ENCODE data around the gene LMF1.

GRCh38 chr16:922051-922450, 48.7 kb downstream of the LMF1 start:
- TF ChIP-seq POLR2A (IDR thresholded peaks at IDR 0.05; ENCODE audit: borderline replicate concordance, extremely low read depth, insufficient read depth, insufficient read length), result no peak
- TF ChIP-seq, protein P1, sequence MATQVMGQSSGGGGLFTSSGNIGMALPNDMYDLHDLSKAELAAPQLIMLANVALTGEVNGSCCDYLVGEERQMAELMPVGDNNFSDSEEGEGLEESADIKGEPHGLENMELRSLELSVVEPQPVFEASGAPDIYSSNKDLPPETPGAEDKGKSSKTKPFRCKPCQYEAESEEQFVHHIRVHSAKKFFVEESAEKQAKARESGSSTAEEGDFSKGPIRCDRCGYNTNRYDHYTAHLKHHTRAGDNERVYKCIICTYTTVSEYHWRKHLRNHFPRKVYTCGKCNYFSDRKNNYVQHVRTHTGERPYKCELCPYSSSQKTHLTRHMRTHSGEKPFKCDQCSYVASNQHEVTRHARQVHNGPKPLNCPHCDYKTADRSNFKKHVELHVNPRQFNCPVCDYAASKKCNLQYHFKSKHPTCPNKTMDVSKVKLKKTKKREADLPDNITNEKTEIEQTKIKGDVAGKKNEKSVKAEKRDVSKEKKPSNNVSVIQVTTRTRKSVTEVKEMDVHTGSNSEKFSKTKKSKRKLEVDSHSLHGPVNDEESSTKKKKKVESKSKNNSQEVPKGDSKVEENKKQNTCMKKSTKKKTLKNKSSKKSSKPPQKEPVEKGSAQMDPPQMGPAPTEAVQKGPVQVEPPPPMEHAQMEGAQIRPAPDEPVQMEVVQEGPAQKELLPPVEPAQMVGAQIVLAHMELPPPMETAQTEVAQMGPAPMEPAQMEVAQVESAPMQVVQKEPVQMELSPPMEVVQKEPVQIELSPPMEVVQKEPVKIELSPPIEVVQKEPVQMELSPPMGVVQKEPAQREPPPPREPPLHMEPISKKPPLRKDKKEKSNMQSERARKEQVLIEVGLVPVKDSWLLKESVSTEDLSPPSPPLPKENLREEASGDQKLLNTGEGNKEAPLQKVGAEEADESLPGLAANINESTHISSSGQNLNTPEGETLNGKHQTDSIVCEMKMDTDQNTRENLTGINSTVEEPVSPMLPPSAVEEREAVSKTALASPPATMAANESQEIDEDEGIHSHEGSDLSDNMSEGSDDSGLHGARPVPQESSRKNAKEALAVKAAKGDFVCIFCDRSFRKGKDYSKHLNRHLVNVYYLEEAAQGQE (IDR thresholded peaks at IDR 0.05; ENCODE audit: low read depth), result no peak
- no peak for TF ChIP-seq CEBPB (IDR thresholded peaks at IDR 0.05; ENCODE audit: low read depth)
- TF ChIP-seq EGR1 (IDR thresholded peaks at IDR 0.05; ENCODE audit: low read depth), result no peak
- TF ChIP-seq, protein P2, sequence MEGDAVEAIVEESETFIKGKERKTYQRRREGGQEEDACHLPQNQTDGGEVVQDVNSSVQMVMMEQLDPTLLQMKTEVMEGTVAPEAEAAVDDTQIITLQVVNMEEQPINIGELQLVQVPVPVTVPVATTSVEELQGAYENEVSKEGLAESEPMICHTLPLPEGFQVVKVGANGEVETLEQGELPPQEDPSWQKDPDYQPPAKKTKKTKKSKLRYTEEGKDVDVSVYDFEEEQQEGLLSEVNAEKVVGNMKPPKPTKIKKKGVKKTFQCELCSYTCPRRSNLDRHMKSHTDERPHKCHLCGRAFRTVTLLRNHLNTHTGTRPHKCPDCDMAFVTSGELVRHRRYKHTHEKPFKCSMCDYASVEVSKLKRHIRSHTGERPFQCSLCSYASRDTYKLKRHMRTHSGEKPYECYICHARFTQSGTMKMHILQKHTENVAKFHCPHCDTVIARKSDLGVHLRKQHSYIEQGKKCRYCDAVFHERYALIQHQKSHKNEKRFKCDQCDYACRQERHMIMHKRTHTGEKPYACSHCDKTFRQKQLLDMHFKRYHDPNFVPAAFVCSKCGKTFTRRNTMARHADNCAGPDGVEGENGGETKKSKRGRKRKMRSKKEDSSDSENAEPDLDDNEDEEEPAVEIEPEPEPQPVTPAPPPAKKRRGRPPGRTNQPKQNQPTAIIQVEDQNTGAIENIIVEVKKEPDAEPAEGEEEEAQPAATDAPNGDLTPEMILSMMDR (IDR thresholded peaks at IDR 0.05 in 2 of 3, conservative IDR thresholded peaks at IDR 0.05 in 1 of 3; ENCODE audit: borderline replicate concordance in 1 of 3, insufficient read depth in 1 of 3, low read depth in 2 of 3, low read length in 2 of 3), result no peak

Measured in HCT116 (cell line).